Measurements from ENCODE around the gene IVNS1ABP. TPM values are rescaled to one million over a fixed set of nuclear protein-coding genes. Genes with fewer than 3 reads are reported as not detected.
A peak's percentile ranks its signal among the peaks of the same experiment; 100 is the strongest.

Gene IVNS1ABP
- total and polyA plus RNA-seq, 9 of the 15 experiments (the other 6 are each of a cell fraction or from before 2014, with no cell fraction given), result 30.6 to 126 (median 77.7) TPM

DNA sequence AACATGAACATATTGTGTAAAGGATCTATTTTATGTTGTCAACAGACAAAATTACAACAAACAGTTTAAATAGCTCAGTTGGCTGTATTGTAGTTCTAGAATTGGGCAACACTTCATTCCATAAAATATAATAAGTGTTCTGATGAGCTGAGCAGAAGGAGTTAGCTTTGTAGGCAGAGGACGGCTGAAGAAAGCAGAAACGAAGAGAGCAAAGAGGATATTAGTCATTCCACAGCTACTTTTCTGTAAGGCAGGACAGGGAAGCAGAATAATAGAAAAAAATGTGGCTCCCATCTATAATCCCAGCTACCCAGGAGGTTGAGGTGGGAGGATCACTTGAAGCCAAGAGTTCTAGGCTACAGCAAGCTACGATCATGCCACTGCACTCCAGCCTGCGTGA lies 20.2 kb upstream of the IVNS1ABP start:
- in situ Hi-C loops (cut with MboI), result no loop called here
- Histone ChIP-seq H3K9me3 (replicated peaks; ENCODE audit: control insufficient read depth, insufficient read depth, low read depth, low read length) (no peaks in the 10 kb centered on the region), H3K4me3 (no peak overlapping the region), H2AFZ (ENCODE audit: low read depth, low read length) (peak overlapping the region; percentile 7; the same call in 1 of the 2 replicates), H3K4me2 (ENCODE audit: insufficient read depth, low read length) (no peak overlapping the region), H3K36me3 (ENCODE audit: control insufficient read depth, insufficient read depth, low read length) (no peaks in the 10 kb centered on the region), H3K27me3 (ENCODE audit: control insufficient read depth in 2 of 2, insufficient read depth in 2 of 2, low read length in 2 of 2) (no peaks in the 10 kb centered on the region), H4K20me1 (replicated peaks; ENCODE audit: control insufficient read depth, insufficient read depth, low read length) (no peaks in the 10 kb centered on the region), H3K9ac (ENCODE audit: insufficient read depth in 1 of 2, low read depth in 2 of 2, low read length in 2 of 2) (no peak overlapping the region), H3K9me1 (ENCODE audit: control insufficient read depth, insufficient read depth, low read length) (no peaks in the 10 kb centered on the region), H3K27ac (ENCODE audit: extremely low read depth, low read depth, low read length) (no peak overlapping the region), H3K4me1 (replicated peaks in 1 of 2; ENCODE audit: control insufficient read depth in 2 of 2, insufficient read depth in 2 of 2, low read length in 2 of 2) (peaks cover 0 to 8% of the 10 kb centered on the region in 2 experiments; a peak in 2 of 5 replicates), H3K79me2 (ENCODE audit: control insufficient read depth, insufficient read depth, low read length) (no peaks in the 10 kb centered on the region)
- intact Hi-C loops (cut with micrococcal nuclease), result no loop called here
- FAIRE-seq (no peak), ATAC-seq (no peak), DNase-seq (ENCODE audit: extremely low read depth in 1 of 4, low spot score in 3 of 4) (no peak)
- ChIA-PET CTCF (ENCODE audit: low intra/inter-chr PET ratio) (no interaction called here), POLR2A (interaction anchor here (1.4 to 1.6 kb wide), 3 partner anchors 9 to 18 kb away, joined by 3 to 4 read pairs (median 3); no protein-coding TSS in a partner anchor)
- no TSS peak for BruUV-seq (replicated peaks)
- WGBS (ENCODE audit: insufficient coverage, low coverage, missing lambda C conversion rate), result 43% methylated on average over 4 of the region's 4 CpGs
- no peak for TF ChIP-seq POLR2AphosphoS2 (IDR thresholded peaks at IDR 0.05; ENCODE audit: low read length)
- no peak for TF ChIP-seq TEAD2 (tag; IDR thresholded peaks at IDR 0.05)
- TF ChIP-seq, protein P1, sequence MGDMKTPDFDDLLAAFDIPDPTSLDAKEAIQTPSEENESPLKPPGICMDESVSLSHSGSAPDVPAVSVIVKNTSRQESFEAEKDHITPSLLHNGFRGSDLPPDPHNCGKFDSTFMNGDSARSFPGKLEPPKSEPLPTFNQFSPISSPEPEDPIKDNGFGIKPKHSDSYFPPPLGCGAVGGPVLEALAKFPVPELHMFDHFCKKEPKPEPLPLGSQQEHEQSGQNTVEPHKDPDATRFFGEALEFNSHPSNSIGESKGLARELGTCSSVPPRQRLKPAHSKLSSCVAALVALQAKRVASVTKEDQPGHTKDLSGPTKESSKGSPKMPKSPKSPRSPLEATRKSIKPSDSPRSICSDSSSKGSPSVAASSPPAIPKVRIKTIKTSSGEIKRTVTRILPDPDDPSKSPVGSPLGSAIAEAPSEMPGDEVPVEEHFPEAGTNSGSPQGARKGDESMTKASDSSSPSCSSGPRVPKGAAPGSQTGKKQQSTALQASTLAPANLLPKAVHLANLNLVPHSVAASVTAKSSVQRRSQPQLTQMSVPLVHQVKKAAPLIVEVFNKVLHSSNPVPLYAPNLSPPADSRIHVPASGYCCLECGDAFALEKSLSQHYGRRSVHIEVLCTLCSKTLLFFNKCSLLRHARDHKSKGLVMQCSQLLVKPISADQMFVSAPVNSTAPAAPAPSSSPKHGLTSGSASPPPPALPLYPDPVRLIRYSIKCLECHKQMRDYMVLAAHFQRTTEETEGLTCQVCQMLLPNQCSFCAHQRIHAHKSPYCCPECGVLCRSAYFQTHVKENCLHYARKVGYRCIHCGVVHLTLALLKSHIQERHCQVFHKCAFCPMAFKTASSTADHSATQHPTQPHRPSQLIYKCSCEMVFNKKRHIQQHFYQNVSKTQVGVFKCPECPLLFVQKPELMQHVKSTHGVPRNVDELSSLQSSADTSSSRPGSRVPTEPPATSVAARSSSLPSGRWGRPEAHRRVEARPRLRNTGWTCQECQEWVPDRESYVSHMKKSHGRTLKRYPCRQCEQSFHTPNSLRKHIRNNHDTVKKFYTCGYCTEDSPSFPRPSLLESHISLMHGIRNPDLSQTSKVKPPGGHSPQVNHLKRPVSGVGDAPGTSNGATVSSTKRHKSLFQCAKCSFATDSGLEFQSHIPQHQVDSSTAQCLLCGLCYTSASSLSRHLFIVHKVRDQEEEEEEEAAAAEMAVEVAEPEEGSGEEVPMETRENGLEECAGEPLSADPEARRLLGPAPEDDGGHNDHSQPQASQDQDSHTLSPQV (IDR thresholded peaks at IDR 0.05), result no peak
- TF ChIP-seq RBM25 (IDR thresholded peaks at IDR 0.05; ENCODE audit: low read depth, low read length, severe bottlenecking), result no peak
- no peak for TF ChIP-seq U2AF2 (optimal IDR thresholded peaks at IDR 0.05; ENCODE audit: low read depth, low read length)
- TF ChIP-seq ZNF584 (CRISPR knock-in tag; IDR thresholded peaks at IDR 0.05; ENCODE audit: low read depth), result no peak
- TF ChIP-seq, protein P2, sequence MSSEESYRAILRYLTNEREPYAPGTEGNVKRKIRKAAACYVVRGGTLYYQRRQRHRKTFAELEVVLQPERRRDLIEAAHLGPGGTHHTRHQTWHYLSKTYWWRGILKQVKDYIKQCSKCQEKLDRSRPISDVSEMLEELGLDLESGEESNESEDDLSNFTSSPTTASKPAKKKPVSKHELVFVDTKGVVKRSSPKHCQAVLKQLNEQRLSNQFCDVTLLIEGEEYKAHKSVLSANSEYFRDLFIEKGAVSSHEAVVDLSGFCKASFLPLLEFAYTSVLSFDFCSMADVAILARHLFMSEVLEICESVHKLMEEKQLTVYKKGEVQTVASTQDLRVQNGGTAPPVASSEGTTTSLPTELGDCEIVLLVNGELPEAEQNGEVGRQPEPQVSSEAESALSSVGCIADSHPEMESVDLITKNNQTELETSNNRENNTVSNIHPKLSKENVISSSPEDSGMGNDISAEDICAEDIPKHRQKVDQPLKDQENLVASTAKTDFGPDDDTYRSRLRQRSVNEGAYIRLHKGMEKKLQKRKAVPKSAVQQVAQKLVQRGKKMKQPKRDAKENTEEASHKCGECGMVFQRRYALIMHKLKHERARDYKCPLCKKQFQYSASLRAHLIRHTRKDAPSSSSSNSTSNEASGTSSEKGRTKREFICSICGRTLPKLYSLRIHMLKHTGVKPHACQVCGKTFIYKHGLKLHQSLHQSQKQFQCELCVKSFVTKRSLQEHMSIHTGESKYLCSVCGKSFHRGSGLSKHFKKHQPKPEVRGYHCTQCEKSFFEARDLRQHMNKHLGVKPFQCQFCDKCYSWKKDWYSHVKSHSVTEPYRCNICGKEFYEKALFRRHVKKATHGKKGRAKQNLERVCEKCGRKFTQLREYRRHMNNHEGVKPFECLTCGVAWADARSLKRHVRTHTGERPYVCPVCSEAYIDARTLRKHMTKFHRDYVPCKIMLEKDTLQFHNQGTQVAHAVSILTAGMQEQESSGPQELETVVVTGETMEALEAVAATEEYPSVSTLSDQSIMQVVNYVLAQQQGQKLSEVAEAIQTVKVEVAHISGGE (CRISPR knock-in tag; IDR thresholded peaks at IDR 0.05), result no peak
- TF ChIP-seq, protein P3, sequence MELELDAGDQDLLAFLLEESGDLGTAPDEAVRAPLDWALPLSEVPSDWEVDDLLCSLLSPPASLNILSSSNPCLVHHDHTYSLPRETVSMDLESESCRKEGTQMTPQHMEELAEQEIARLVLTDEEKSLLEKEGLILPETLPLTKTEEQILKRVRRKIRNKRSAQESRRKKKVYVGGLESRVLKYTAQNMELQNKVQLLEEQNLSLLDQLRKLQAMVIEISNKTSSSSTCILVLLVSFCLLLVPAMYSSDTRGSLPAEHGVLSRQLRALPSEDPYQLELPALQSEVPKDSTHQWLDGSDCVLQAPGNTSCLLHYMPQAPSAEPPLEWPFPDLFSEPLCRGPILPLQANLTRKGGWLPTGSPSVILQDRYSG (tag; conservative IDR thresholded peaks at IDR 0.05; ENCODE audit: low read depth), result no peak
- TF ChIP-seq, protein P4, sequence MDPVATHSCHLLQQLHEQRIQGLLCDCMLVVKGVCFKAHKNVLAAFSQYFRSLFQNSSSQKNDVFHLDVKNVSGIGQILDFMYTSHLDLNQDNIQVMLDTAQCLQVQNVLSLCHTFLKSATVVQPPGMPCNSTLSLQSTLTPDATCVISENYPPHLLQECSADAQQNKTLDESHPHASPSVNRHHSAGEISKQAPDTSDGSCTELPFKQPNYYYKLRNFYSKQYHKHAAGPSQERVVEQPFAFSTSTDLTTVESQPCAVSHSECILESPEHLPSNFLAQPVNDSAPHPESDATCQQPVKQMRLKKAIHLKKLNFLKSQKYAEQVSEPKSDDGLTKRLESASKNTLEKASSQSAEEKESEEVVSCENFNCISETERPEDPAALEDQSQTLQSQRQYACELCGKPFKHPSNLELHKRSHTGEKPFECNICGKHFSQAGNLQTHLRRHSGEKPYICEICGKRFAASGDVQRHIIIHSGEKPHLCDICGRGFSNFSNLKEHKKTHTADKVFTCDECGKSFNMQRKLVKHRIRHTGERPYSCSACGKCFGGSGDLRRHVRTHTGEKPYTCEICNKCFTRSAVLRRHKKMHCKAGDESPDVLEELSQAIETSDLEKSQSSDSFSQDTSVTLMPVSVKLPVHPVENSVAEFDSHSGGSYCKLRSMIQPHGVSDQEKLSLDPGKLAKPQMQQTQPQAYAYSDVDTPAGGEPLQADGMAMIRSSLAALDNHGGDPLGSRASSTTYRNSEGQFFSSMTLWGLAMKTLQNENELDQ (CRISPR knock-in tag; IDR thresholded peaks at IDR 0.05; ENCODE audit: borderline replicate concordance), result no peak
- no peak for TF ChIP-seq NCOA4 (IDR thresholded peaks at IDR 0.05; ENCODE audit: partially characterized antibody)
